Activated naive CD4-positive, alpha-beta T cell treated with anti-CD3 and anti-CD28 coated beads, Interleukin-2, amount 50 U/mL, for 24 hours (primary cell): Measurements from ENCODE around the gene SLC30A2.

ENCODE experiments used
- H3K27ac Mint-ChIP-seq: one replicate; pipeline ENCODE4 v1.8.0; 2021; ENCODE audit warnings: mild to moderate bottlenecking, mixed read lengths
- H3K27me3 Mint-ChIP-seq: one replicate; pipeline ENCODE4 v1.8.0; 2021; ENCODE audit warnings: mixed read lengths
- H3K36me3 Mint-ChIP-seq: one replicate; pipeline ENCODE4 v1.8.0; 2021; ENCODE audit warnings: mixed read lengths
- H3K4me1 Mint-ChIP-seq: one replicate; pipeline ENCODE4 v1.8.0; 2021; ENCODE audit warnings: mixed read lengths
- H3K4me3 Mint-ChIP-seq: one replicate; pipeline ENCODE4 v1.8.0; 2021; ENCODE audit warnings: mild to moderate bottlenecking, mixed read lengths
- H3K9me3 Mint-ChIP-seq: one replicate; pipeline ENCODE4 v1.8.0; 2021; ENCODE audit warnings: mixed read lengths

The SLC30A2 gene

DNA sequence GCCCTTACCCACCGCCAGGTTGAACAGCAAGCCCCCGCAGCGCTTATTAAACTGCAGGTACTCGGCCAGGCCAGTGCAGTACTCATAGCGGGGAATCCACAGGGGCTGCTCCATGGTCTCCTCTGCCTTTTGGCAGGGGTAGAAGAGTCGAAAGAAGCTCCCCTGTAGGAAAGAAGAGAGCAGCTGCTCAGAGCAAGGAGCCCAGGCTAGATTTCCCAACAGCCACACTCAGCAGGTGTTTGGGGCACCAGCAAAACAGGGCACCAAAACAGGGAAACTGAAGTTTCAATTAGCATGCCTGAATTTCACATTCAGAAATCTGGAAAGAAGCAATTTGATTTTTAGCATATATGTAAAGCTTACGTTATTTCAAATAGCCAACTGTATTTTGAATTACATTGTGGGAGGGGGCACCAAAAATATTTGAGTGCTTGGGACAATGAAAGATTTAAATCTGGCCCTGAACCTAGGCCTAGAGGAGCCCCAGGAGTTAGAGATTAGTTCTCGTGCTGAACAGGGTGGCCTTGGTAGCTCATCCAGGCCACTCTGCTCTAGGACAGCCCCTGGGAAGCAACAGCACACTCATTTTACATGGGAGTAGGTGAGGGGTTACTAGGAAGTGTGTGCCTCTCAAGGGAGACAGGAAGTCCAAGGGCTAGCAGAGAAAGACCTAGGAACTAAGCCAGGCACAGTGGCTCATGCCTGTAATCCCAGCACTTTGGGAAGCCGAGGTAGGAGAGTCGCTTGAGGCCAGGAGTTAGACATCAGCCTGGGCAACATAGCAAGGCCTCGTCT, 56.3 kb downstream of the SLC30A2 start:
- Mint-ChIP-seq H3K4me3 (peak overlapping the region; percentile 85), H3K4me1 (peaks cover 75% of the 10 kb centered on the region), H3K27me3 (no peaks in the 10 kb centered on the region), H3K36me3 (peaks cover 12% of the 10 kb centered on the region), H3K27ac (peak overlapping the region; percentile 94), H3K9me3 (no peaks in the 10 kb centered on the region)

DNA sequence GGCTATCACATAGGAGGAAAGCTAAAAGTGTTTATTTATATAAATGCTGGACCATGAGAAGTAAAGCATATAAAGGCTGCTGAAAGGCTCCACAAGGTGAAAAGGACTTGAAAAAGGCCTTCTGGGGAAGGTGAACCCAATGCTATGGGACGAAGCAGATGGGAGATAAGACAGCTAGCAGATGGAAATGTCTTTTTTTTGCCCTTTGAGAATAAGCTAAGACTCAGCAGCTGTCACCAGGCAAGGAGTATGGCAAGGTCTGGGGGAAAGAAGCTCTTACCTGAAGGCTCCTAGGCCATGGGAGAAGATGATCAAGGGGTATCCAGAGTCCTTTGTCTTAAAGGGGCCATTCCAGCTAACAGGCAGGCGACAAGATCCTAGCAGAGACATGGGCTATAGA, 58.0 kb downstream of the SLC30A2 start:
- no peaks in the 10 kb centered on the region for H3K9me3 Mint-ChIP-seq
- H3K27me3 Mint-ChIP-seq: no peaks in the 10 kb centered on the region
- peaks cover 65% of the 10 kb centered on the region for H3K4me1 Mint-ChIP-seq
- no peak overlapping the region for H3K27ac Mint-ChIP-seq
- H3K36me3 Mint-ChIP-seq: peaks cover 12% of the 10 kb centered on the region
- H3K4me3 Mint-ChIP-seq: no peak overlapping the region
